Measurements from ENCODE around the gene PRKAB2.

- TF ChIP-seq POLR2AphosphoS5 (IDR thresholded peaks at IDR 0.05; ENCODE audit: low read depth, low read length), result no peak
- TF ChIP-seq TAF1 (IDR thresholded peaks at IDR 0.05; ENCODE audit: borderline replicate concordance, low read depth, low read length), result no peak
- no peak for TF ChIP-seq POLR2A (IDR thresholded peaks at IDR 0.05; ENCODE audit: low read depth, low read length)
These were observed 46.3 kb upstream of the PRKAB2 start for GRCh38 chr1:147218606-147219005.
